K562 (cell line): ENCODE results near the gene SLC5A2. TPM values are rescaled to one million over a fixed set of nuclear protein-coding genes. Genes with fewer than 3 reads are reported as not detected.

ENCODE experiments used
- DPF2 ChIP-seq: fragments of 450-650 bp; IDR thresholded peaks from 2 replicates; pipeline ENCODE4 v1.6.1; 2016
- FUS ChIP-seq: fragments of 200-400 bp; formaldehyde crosslinking; optimal IDR thresholded peaks from 2 replicates; pipeline ENCODE3; 2017; ENCODE audit warnings: low read depth, low read length
- KLF6 ChIP-seq: fragments of 250-450 bp; sonication (Bioruptor Pico); IDR thresholded peaks from 2 replicates; pipeline ENCODE4 v1.4.0; 2020; ENCODE audit warnings: mild to moderate bottlenecking, moderate library complexity, borderline replicate concordance
- LCOR ChIP-seq: sonication (generic); formaldehyde crosslinking; IDR thresholded peaks from 2 replicates; pipeline ENCODE4 v1.8.0; 2022; ENCODE audit warnings: mild to moderate bottlenecking, missing genetic modification reagents
- MEF2D ChIP-seq: conservative IDR thresholded peaks from 2 replicates; pipeline ENCODE4 v1.6.1; 2016; ENCODE audit warnings: low read depth, missing genetic modification characterization, missing compliant biosample characterization
- MIER1 ChIP-seq: fragments of 450-650 bp; IDR thresholded peaks from 2 replicates; pipeline ENCODE4 v1.6.1; 2016; ENCODE audit warnings: antibody characterized with exemption, mild to moderate bottlenecking, low read depth
- NCOA6 ChIP-seq: fragments of 450-650 bp; IDR thresholded peaks from 2 replicates; pipeline ENCODE4 v1.6.1; 2017; ENCODE audit warnings: mild to moderate bottlenecking
- RBBP5 ChIP-seq: fragments of 200-600 bp; sonication (generic); IDR thresholded peaks from 2 replicates; pipeline ENCODE4 v1.6.1; 2012; ENCODE audit warnings: borderline replicate concordance, mild to moderate bottlenecking, low read length, control low read depth, inconsistent platforms; ENCODE audit not compliant: insufficient read depth, poor library complexity, severe bottlenecking
- RBFOX2 ChIP-seq: fragments of 200-400 bp; formaldehyde crosslinking; IDR thresholded peaks from 2 replicates; pipeline ENCODE4 v1.6.1; 2017; ENCODE audit warnings: low read depth, mild to moderate bottlenecking, low read length, moderate library complexity
- RCOR1 ChIP-seq, 2 experiments: IDR thresholded peaks; 2 replicates each; pipeline ENCODE4 v1.6.1; 2012; ENCODE audit warnings: low read depth in 2 of 2, low read length in 2 of 2, borderline replicate concordance in 1 of 2, improper control_type of control experiment in 1 of 2
- SAP30 ChIP-seq: fragments of 200-600 bp; sonication (generic); IDR thresholded peaks from 2 replicates; pipeline ENCODE4 v1.6.1; 2012; ENCODE audit warnings: borderline replicate concordance, low read depth, mild to moderate bottlenecking, moderate library complexity, low read length, control low read depth, inconsistent platforms; ENCODE audit not compliant: insufficient read depth, poor library complexity, severe bottlenecking
- THRAP3 ChIP-seq: fragments of 450-650 bp; IDR thresholded peaks from 2 replicates; pipeline ENCODE4 v1.6.1; 2016; ENCODE audit warnings: mild to moderate bottlenecking, inconsistent platforms, borderline replicate concordance
- TOE1 ChIP-seq, 2 experiments: fragments of 450-650 bp in 1 of 2; sonication (generic) in 1 of 2; formaldehyde crosslinking in 1 of 2; IDR thresholded peaks; 2 replicates each; pipeline versions ENCODE4 v1.7.1 to v1.8.0; 2016 to 2022; ENCODE audit warnings: borderline replicate concordance in 2 of 2, mild to moderate bottlenecking in 2 of 2, antibody characterized with exemption in 1 of 2, inconsistent platforms in 1 of 2, low read depth in 1 of 2, missing genetic modification reagents in 1 of 2, moderate library complexity in 1 of 2
- ZBTB7A ChIP-seq: IDR thresholded peaks from 2 replicates; pipeline ENCODE4 v1.6.1; 2011; ENCODE audit warnings: low read depth, mild to moderate bottlenecking, low read length, moderate library complexity, borderline replicate concordance; ENCODE audit not compliant: control insufficient read depth
- ZNF143 ChIP-seq: sonication (generic); formaldehyde crosslinking; IDR thresholded peaks from 2 replicates; pipeline ENCODE4 v1.9.0; 2022; ENCODE audit warnings: mild to moderate bottlenecking, missing genetic modification reagents
- ZNF589 ChIP-seq: fragments of 200-800 bp; sonication (Bioruptor generic); IDR thresholded peaks from 2 replicates; pipeline ENCODE4 v1.6.1; 2016; ENCODE audit warnings: low read depth, missing genetic modification characterization, missing compliant biosample characterization
- ZNF644 ChIP-seq: fragments of 200-800 bp; sonication (Bioruptor generic); IDR thresholded peaks from 2 replicates; pipeline ENCODE4 v1.6.1; 2016; ENCODE audit warnings: low read depth, missing genetic modification characterization, missing compliant biosample characterization
- ZNF696 ChIP-seq: fragments of 250-450 bp; sonication (Bioruptor Pico); conservative IDR thresholded peaks from 2 replicates; pipeline ENCODE4 v1.4.0; 2020; ENCODE audit warnings: mild to moderate bottlenecking, moderate library complexity
- polyA plus RNA-seq, 8 experiments: library from polyadenylated mRNA; depleted of rRNA in 4 of 8; stranded (reverse) in 5 of 8; unstranded in 3 of 8; fragments of >200 nt; fragmentation: Nextera tagmentation in 2 of 8; fragmentation: Illumina TruSeq in 1 of 8; extraction: Ambion mirVana in 2 of 8; extraction: Trizol in 1 of 8; gene quantifications; 2 replicates each; pipeline versions ENCODE4 v1.2.1 to v1.2.3, GENCODE V29; 2011 to 2014; ENCODE audit warnings: inconsistent platforms in 1 of 8, missing spikeins in 1 of 8
- total RNA-seq, 7 experiments: library from RNA; depleted of rRNA in 6 of 7; stranded (reverse); fragments of >200 nt in 6 of 7; fragmentation: Illumina TruSeq in 2 of 7; extraction: Trizol in 2 of 7; gene quantifications; 2 replicates each; pipeline versions ENCODE4 v1.2.1 to v1.2.3, GENCODE V29; 2011 to 2021; ENCODE audit warnings: low replicate concordance in 1 of 7
- TF ChIP-seq, protein P1 (sequence below): fragments of 450-650 bp; IDR thresholded peaks from 2 replicates; pipeline ENCODE4 v1.6.1; 2018; ENCODE audit not compliant: partially characterized antibody
- TF ChIP-seq, protein P2 (sequence below): sonication (generic); formaldehyde crosslinking; IDR thresholded peaks from 2 replicates; pipeline ENCODE4 v1.8.1; 2023; ENCODE audit warnings: mild to moderate bottlenecking, missing genetic modification reagents

The SLC5A2 gene
- total and polyA plus RNA-seq, 9 of the 15 experiments (the other 6 are each of a cell fraction or from before 2014, with no cell fraction given), result 0.07 to 2.7 (median 2.2) TPM; not detected in 6

DNA sequence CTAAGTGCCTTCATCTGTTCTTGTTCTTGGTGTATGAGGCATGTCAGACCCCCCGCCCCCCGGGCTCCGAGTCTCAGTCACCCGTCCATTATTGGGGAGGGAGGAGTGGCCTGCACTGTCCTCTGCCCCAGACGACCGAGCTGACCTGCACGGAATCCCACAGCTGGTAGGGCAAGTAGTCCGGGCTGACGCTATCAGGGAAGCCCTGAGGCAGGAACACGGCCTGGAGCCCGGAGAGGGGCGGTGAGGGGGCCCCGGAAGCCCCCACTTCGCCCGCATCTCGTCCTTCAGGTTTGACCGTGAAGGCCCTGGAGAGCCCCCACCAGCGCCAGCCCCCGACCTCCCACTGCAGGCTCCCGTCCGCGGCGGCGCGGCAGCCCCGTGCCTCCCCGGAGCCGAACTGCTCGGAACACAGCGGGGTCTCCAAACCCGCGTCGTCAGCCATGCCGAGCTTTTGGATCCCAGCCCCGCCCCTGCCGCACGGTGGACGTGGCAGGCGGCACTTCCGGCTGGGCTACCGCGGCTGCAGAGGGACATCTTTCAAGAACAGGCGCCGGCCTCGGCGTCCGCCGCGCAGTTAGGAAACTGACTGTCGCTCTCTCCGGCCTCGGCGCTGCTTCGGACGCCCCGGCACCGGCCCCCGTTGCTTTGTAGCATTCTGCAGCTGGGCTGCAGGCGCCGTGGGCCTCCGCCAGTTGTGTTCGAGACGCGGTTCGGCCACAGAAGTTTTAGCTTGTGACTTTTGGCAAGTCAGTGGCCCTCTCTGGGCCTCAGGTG is 25.2 kb downstream of the SLC5A2 start, which contains the start of gene RUSF1 (continued):
- TF ChIP-seq KLF6 (CRISPR knock-in tag), result peak; percentile 84
- TF ChIP-seq ZNF644 (tag), result 0 out of 2 replicates have a peak, but pooled peaks have one; percentile 18
- TF ChIP-seq DPF2, result no peak
- no peak for TF ChIP-seq THRAP3
- TF ChIP-seq ZNF589 (CRISPR knock-in tag), result peak; percentile 62; the same call in 1 of the 2 replicates
- no peak for TF ChIP-seq NCOA6
- TF ChIP-seq RCOR1 (IDR thresholded peaks at IDR 0.05; ENCODE audit: borderline replicate concordance in 1 of 2, low read depth in 2 of 2, low read length in 2 of 2), result 0 out of 4 replicates have a peak, but pooled peaks of 1 of the 2 experiments have one; percentile 31
- TF ChIP-seq, protein P1, sequence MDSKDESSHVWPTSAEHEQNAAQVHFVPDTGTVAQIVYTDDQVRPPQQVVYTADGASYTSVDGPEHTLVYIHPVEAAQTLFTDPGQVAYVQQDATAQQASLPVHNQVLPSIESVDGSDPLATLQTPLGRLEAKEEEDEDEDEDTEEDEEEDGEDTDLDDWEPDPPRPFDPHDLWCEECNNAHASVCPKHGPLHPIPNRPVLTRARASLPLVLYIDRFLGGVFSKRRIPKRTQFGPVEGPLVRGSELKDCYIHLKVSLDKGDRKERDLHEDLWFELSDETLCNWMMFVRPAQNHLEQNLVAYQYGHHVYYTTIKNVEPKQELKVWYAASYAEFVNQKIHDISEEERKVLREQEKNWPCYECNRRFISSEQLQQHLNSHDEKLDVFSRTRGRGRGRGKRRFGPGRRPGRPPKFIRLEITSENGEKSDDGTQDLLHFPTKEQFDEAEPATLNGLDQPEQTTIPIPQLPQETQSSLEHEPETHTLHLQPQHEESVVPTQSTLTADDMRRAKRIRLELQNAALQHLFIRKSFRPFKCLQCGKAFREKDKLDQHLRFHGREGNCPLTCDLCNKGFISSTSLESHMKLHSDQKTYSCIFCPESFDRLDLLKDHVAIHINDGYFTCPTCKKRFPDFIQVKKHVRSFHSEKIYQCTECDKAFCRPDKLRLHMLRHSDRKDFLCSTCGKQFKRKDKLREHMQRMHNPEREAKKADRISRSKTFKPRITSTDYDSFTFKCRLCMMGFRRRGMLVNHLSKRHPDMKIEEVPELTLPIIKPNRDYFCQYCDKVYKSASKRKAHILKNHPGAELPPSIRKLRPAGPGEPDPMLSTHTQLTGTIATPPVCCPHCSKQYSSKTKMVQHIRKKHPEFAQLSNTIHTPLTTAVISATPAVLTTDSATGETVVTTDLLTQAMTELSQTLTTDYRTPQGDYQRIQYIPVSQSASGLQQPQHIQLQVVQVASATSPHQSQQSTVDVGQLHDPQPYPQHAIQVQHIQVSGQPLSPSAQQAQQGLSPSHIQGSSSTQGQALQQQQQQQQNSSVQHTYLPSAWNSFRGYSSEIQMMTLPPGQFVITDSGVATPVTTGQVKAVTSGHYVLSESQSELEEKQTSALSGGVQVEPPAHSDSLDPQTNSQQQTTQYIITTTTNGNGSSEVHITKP, result peak; percentile 40
- TF ChIP-seq SAP30, result peak; percentile 34
- peak; percentile 100 for TF ChIP-seq RBFOX2
- TF ChIP-seq ZBTB7A, result peak; percentile 89
- no peak for TF ChIP-seq MEF2D (tag)
- TF ChIP-seq RBBP5, result peak; percentile 73
- TF ChIP-seq ZNF696 (CRISPR knock-in tag), result no peak
- no peak for TF ChIP-seq ZNF143 (CRISPR knock-in tag)
- peak; percentile 92; the same call in 1 of the 2 replicates for TF ChIP-seq LCOR (CRISPR knock-in tag)
- peak; percentile 72 for TF ChIP-seq FUS
- TF ChIP-seq TOE1 (IDR thresholded peaks at IDR 0.05; ENCODE audit: borderline replicate concordance), result peak; percentile 72; the same call in 1 of the 2 replicates
- 0 out of 2 replicates have a peak, but pooled peaks have one; percentile 36 for TF ChIP-seq TOE1 (CRISPR knock-in tag; IDR thresholded peaks at IDR 0.05; ENCODE audit: borderline replicate concordance, low read depth)
- no peak for TF ChIP-seq MIER1
- TF ChIP-seq, protein P2, sequence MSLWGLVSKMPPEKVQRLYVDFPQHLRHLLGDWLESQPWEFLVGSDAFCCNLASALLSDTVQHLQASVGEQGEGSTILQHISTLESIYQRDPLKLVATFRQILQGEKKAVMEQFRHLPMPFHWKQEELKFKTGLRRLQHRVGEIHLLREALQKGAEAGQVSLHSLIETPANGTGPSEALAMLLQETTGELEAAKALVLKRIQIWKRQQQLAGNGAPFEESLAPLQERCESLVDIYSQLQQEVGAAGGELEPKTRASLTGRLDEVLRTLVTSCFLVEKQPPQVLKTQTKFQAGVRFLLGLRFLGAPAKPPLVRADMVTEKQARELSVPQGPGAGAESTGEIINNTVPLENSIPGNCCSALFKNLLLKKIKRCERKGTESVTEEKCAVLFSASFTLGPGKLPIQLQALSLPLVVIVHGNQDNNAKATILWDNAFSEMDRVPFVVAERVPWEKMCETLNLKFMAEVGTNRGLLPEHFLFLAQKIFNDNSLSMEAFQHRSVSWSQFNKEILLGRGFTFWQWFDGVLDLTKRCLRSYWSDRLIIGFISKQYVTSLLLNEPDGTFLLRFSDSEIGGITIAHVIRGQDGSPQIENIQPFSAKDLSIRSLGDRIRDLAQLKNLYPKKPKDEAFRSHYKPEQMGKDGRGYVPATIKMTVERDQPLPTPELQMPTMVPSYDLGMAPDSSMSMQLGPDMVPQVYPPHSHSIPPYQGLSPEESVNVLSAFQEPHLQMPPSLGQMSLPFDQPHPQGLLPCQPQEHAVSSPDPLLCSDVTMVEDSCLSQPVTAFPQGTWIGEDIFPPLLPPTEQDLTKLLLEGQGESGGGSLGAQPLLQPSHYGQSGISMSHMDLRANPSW, result no peak
